HG03095 (cell line): ENCODE measurements around the gene SLC39A7.

Experiments
- ATAC-seq: cut with Tn5 transposase; IDR thresholded peaks from one replicate; pipeline ENCODE4 v1.9.1; 2021; ENCODE audit warnings: moderate library complexity; ENCODE audit not compliant: unreplicated experiment

SLC39A7 gene

GRCh38 chr6:33200219-33201146 is at the start of gene SLC39A7, which contains the start of gene RXRB:
Gene SLC39A7, plus strand, starts transcription at chr6:33200867. Its CDS starts 379 bp downstream, at chr6:33201246.
Gene RXRB, minus strand, starts transcription at chr6:33200665. Its CDS starts 189 bp downstream, at chr6:33200476.
- ATAC-seq, result peak; percentile 36

GRCh38 chr6:33151050-33151449 is 49.6 kb upstream of the SLC39A7 start:
- no peak for ATAC-seq

GRCh38 chr6:33154349-33154748 is 46.3 kb upstream of the SLC39A7 start:
- no peak for ATAC-seq

- ATAC-seq, result no peak
Observed at GRCh38 chr6:33156561-33156960, 44.1 kb upstream of the SLC39A7 start.

- ATAC-seq, result no peak
Observed at GRCh38 chr6:33156964-33157363, 43.7 kb upstream of the SLC39A7 start.

GRCh38 chr6:33160096-33160495 is 40.6 kb upstream of the SLC39A7 start:
- ATAC-seq, result no peak

GRCh38 chr6:33160728-33161344 is 39.8 kb upstream of the SLC39A7 start:
- ATAC-seq, result no peak

GRCh38 chr6:33161354-33162331 is 39.0 kb upstream of the SLC39A7 start:
- ATAC-seq, result no peak

GRCh38 chr6:33163540-33163939 is 37.1 kb upstream of the SLC39A7 start:
- ATAC-seq, result no peak

- ATAC-seq, result no peak
Observed at GRCh38 chr6:33164176-33164575, 36.5 kb upstream of the SLC39A7 start.

GRCh38 chr6:33164665-33165373 is 35.8 kb upstream of the SLC39A7 start:
- no peak for ATAC-seq

GRCh38 chr6:33165581-33166258 is 34.9 kb upstream of the SLC39A7 start:
- ATAC-seq, result no peak

- ATAC-seq, result no peak
Observed at GRCh38 chr6:33166363-33166762, 34.3 kb upstream of the SLC39A7 start.

- ATAC-seq, result no peak
Observed at GRCh38 chr6:33166811-33167210, 33.9 kb upstream of the SLC39A7 start.

- ATAC-seq, result no peak
Observed at GRCh38 chr6:33167374-33168283, 33.0 kb upstream of the SLC39A7 start.

GRCh38 chr6:33168284-33168601 is 32.4 kb upstream of the SLC39A7 start:
- ATAC-seq, result no peak

- ATAC-seq, result no peak
Observed at GRCh38 chr6:33168639-33169038, 32.0 kb upstream of the SLC39A7 start.

GRCh38 chr6:33169291-33170175 is 31.1 kb upstream of the SLC39A7 start:
- ATAC-seq, result no peak
